SU-DHL-6 (cell line): Measurements from ENCODE around the gene ADSL.
A peak's percentile ranks its signal among the peaks of the same experiment; 100 is the strongest.

Experiments used
- CTCF ChIP-seq: fragments of 200-600 bp; sonication (generic); IDR thresholded peaks from one replicate; pipeline ENCODE4 v1.5.1; 2017; ENCODE audit warnings: antibody characterized with exemption, mild to moderate bottlenecking, low read length, moderate library complexity; ENCODE audit not compliant: insufficient read depth, poor library complexity, severe bottlenecking
- EZH2phosphoT487 ChIP-seq: fragments of 200-600 bp; sonication (generic), shearing (Covaris generic); conservative IDR thresholded peaks from 2 replicates; pipeline ENCODE4 v1.6.1; 2018; ENCODE audit warnings: mild to moderate bottlenecking, antibody characterized with exemption, low read length, moderate library complexity, mixed read lengths

GRCh38 chr22:40436505-40437431 is 90.5 kb downstream of the ADSL start:
- TF ChIP-seq CTCF: peak; percentile 71
- no peak for TF ChIP-seq EZH2phosphoT487
